GM10266 (cell line): Measurements from ENCODE around the gene GOLT1A.

ENCODE experiments used
- DNase-seq: peaks from one replicate; pipeline ENCODE4 v3.0.0; 2012; ENCODE audit errors: extremely low spot score
- TF ChIP-seq, protein P1 (sequence below): IDR thresholded peaks from 2 replicates; pipeline ENCODE4 v1.5.1; 2012; ENCODE audit warnings: mild to moderate bottlenecking, low read depth; ENCODE audit not compliant: control insufficient read depth, insufficient read depth; ENCODE audit errors: missing control alignments

Gene GOLT1A

DNA sequence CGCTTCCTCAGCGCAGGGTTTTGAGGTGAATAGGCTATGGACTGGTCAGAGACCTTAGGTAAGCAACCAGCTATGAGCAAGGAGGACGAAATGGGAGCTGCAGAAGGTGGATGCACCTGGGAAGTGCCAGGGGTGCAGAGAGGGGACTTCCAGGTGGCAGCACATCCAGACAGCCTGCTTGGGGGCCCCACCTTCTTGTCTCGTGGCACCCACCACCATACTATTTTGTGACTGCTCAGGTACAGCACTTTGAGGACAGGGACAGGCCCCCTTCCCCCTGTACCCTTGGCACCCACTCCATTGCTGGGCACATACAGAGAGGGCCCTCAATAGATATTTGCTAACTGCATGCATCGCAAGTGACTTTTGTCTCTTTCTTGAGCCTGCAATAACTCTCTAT, 16.7 kb downstream of the GOLT1A start:
- TF ChIP-seq, protein P1, sequence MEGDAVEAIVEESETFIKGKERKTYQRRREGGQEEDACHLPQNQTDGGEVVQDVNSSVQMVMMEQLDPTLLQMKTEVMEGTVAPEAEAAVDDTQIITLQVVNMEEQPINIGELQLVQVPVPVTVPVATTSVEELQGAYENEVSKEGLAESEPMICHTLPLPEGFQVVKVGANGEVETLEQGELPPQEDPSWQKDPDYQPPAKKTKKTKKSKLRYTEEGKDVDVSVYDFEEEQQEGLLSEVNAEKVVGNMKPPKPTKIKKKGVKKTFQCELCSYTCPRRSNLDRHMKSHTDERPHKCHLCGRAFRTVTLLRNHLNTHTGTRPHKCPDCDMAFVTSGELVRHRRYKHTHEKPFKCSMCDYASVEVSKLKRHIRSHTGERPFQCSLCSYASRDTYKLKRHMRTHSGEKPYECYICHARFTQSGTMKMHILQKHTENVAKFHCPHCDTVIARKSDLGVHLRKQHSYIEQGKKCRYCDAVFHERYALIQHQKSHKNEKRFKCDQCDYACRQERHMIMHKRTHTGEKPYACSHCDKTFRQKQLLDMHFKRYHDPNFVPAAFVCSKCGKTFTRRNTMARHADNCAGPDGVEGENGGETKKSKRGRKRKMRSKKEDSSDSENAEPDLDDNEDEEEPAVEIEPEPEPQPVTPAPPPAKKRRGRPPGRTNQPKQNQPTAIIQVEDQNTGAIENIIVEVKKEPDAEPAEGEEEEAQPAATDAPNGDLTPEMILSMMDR: no peak
- DNase-seq: no peak

DNA sequence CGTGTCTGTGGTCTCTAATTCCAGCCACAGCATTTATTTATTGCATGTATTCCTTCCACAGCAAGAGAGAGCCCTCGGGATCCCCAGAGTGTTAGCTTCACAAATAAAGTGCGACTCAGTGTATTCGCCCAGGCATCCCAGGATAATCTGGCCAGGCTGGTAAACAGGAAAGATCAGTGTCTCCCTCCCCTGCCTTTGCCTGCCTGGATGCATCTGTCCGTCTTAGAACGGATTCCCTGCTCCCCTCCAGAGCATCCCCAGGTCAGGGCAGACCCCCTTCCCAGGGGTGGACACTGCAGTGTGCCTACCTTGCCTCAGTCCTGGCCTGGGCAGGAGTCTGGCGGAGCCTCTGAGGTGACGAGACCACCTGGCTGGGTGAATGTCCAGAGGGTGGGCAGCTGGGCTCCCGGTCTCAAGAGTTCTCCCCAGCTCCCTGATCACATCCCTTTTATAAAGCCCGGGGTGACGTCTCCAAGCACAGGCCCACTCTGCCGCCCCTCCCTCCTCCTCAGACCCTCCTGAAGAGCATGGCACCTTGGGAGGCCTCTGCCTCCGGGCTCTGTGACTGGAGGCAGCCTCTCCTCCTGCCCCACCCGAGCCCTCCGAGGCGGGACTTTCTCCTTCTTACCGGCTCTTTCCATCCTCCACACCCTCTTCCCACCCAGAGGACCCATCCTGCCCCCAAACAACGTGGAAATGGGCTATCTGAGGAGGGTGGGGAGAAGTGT, 17.6 kb downstream of the GOLT1A start, which contains the start of gene KISS1:
Gene KISS1 (minus strand): TSS at position 424 of the 728 bp plus-strand sequence. CDS start 3,615 bp downstream, outside the sequence.
- DNase-seq: no peak
- TF ChIP-seq, protein P1: no peak

DNA sequence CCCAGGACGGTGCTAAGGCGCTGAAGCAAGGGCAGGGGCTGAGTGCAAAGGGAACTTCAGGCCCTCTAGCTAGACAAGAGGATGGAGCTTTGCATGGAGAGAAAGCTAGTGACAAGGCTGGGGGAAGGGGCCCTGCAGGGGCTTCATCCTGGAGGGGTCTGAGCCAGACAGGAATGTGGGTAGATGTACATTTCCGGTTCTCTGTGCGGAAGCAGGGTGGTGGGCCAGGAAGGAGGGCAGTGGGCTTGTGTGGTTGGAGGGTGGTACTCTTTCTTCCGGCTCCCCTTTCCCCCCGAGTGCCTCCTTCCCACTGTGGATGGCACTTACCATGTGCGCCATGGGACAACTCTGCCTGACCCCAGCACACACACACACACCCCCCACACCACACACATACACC, 19.0 kb downstream of the GOLT1A start:
- TF ChIP-seq, protein P1: no peak

DNA sequence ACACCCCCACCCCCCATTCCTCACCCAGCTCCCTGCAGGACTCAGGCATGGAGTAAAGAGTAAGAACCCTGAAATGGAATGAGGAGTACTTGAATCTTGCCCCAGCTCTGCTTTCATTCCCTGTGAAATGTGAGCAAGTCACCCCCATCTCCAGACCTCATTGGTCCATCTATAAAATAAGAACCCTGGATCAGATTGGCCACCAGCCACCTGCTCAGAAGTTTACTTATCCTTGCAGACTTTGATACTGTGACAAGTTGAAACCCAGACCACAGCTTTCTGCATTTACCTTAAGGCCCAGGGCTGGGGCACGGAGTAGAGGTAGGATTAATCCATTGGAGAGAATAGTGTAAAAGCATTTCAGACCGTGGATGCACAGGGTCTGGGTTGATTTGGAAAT, 19.7 kb downstream of the GOLT1A start:
- no peak for DNase-seq
- TF ChIP-seq, protein P1: no peak

More for the DNA sequence above, 19.0 kb downstream of the GOLT1A start:
- no peak for DNase-seq

DNA sequence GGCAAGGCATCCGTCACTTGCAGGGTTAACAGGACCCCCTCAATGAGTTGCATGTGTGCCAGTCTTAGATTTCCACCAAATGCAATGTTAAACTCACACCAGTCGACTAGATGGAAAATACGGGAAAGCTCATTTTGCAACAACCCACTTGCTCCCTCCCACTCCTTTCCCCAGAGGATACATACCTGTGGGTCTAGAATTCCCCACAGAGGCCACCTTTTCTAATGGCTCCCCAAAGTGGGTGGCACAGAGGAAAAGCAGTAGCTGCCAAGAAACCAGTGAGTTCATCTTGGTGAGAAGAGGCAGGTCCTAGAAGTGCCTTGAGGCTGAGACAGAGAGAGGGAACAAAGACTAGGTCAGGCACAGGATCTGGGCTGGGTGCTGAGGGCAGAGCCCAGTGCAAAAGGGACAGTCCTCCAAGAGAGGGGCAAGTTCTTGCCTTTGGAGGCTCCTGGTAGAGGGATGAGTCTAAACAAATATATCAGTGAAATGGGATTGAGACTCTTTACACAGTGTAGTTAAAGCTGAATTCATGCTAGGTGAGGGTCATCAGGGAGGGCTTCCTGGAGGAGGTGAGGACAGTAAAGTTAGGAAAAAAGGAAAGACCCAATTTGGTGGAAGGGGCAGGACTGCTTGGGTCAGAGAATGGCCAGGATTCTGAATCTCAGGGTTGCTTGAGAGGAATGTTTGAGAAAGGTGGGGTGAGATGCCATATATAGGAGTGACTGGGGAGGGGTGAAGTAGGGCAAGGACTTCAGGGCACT, 21.0 kb downstream of the GOLT1A start:
- DNase-seq: no peak
- TF ChIP-seq, protein P1: no peak

DNA sequence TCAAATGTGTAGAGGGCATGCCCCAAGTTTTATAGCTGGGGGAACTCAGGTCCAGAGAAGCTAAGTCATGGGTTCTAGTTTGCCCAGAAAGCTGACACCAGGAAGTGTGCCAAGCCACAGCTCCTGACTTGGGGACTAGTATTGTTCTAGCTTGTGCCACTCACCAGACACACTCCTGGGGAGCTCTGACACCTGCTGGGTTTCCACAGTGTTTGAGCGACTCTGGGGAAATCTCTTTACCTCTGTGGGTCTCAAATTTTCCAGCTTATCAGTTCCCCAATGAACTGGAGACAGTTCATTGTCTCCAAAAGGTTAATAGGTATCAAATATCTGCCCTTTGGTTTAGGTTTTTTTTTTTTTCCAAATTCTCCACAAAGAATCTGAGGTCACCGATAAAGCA, 21.7 kb downstream of the GOLT1A start:
- TF ChIP-seq, protein P1: no peak
- DNase-seq: no peak

DNA sequence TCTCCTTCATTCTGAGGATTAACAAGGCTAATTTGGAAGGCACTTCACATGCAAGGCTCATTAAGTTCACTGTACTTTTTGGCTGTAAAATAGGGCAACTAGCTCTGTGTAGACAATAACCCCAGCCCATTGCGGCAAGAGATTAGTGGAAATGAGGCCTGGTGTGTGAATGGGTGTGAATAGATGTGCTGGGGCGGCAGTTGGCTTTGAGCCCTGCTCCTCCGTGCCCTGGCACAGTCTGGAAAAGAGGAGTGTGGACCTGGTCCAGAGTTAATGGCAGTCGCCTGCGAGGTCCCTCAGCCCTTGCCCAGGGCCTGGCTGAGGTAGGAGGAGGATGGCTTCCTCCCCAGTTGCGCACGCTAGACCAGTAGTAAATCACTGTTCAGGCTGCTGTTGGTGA, 22.3 kb downstream of the GOLT1A start:
- DNase-seq: no peak
- TF ChIP-seq, protein P1: no peak
